Measurements from ENCODE around the gene CDHR2.

DNA sequence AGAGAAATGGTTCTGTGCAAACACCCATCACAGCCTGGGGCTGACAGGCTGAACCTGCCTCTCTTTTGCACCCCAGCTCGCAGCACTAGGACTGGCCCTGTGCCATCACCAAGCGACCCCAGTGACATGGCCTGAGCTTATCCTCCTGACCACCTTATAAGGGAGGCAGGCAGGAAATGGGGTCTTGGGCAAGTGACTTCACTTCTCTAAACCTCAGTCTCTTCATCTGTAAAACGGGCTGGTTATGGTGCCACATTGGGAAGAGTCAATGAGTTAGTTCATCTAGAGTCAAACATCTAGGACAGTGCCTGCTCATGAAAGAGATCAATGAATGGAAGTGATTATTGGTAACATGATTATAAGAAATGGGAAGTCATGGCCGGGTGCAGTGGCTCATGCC, 75.0 kb downstream of the CDHR2 start:
- TF ChIP-seq POLR2A (IDR thresholded peaks at IDR 0.05) (no peak), POLR2AphosphoS5 (IDR thresholded peaks at IDR 0.05) (no peak)
- TF ChIP-seq, protein P1, sequence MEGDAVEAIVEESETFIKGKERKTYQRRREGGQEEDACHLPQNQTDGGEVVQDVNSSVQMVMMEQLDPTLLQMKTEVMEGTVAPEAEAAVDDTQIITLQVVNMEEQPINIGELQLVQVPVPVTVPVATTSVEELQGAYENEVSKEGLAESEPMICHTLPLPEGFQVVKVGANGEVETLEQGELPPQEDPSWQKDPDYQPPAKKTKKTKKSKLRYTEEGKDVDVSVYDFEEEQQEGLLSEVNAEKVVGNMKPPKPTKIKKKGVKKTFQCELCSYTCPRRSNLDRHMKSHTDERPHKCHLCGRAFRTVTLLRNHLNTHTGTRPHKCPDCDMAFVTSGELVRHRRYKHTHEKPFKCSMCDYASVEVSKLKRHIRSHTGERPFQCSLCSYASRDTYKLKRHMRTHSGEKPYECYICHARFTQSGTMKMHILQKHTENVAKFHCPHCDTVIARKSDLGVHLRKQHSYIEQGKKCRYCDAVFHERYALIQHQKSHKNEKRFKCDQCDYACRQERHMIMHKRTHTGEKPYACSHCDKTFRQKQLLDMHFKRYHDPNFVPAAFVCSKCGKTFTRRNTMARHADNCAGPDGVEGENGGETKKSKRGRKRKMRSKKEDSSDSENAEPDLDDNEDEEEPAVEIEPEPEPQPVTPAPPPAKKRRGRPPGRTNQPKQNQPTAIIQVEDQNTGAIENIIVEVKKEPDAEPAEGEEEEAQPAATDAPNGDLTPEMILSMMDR (IDR thresholded peaks at IDR 0.05): no peak

All from stomach (tissue), 4 donors.